Dermis blood vessel endothelial cell (primary cell): ENCODE data around the gene CCDC74B. TPM values are rescaled to one million over a fixed set of nuclear protein-coding genes. Genes with fewer than 3 reads are reported as not detected.
A peak's percentile ranks its signal among the peaks of the same experiment; 100 is the strongest.
"Not testable (repeated sequence)": the region's sequence is repeated elsewhere in the genome, so short reads cannot be mapped to it uniquely, and the experiment has no call there.

Experiments
- DNase-seq: peaks from one replicate; pipeline ENCODE4 v3.0.0; 2010
- total RNA-seq: library from RNA; depleted of rRNA; stranded (reverse); fragments of >200 nt; gene quantifications from 2 replicates; pipeline ENCODE4 v1.2.3, GENCODE V29; 2014

The CCDC74B gene
- 2.2 and 2.7 TPM in 2 replicates for total RNA-seq

- not testable (repeated sequence) for DNase-seq
These were observed at the start of gene CCDC74B for GRCh38 chr2:130145006-130145414. Gene CCDC74B (minus strand): TSS chr2:130145112. CDS start chr2:130144996, 116 bp downstream.

- DNase-seq, result not testable (repeated sequence)
These were observed 48.9 kb upstream of the CCDC74B start for GRCh38 chr2:130193824-130194223.

GRCh38 chr2:130192451-130192850, 47.5 kb upstream of the CCDC74B start:
- not testable (repeated sequence) for DNase-seq

- DNase-seq, result not testable (repeated sequence)
These were observed 46.4 kb upstream of the CCDC74B start for GRCh38 chr2:130191319-130191718.

- no peak for DNase-seq
These were observed 45.3 kb upstream of the CCDC74B start for GRCh38 chr2:130190237-130190636.

GRCh38 chr2:130188958-130189357, 44.0 kb upstream of the CCDC74B start:
- not testable (repeated sequence) for DNase-seq

GRCh38 chr2:130187859-130188792, 43.2 kb upstream of the CCDC74B start:
- DNase-seq, result not testable (repeated sequence)

GRCh38 chr2:130187268-130187667, 42.4 kb upstream of the CCDC74B start:
- DNase-seq, result no peak

- DNase-seq, result no peak
These were observed 41.5 kb upstream of the CCDC74B start for GRCh38 chr2:130186391-130186790.

- DNase-seq, result no peak
These were observed 41.0 kb upstream of the CCDC74B start for GRCh38 chr2:130185896-130186295.

GRCh38 chr2:130185436-130185835, 40.5 kb upstream of the CCDC74B start:
- no peak for DNase-seq

- DNase-seq, result peak; percentile 20
These were observed 38.8 kb upstream of the CCDC74B start for GRCh38 chr2:130183512-130184373.

GRCh38 chr2:130182826-130183511, 38.1 kb upstream of the CCDC74B start:
- peak; percentile 58 for DNase-seq

- DNase-seq, result peak; percentile 90
These were observed 37.2 kb upstream of the CCDC74B start, which contains the start of gene MZT2B for GRCh38 chr2:130181880-130182682. Gene MZT2B (plus strand): TSS chr2:130182262. CDS start chr2:130182283, 21 bp downstream.

- DNase-seq, result peak; percentile 97
These were observed 36.5 kb upstream of the CCDC74B start, which contains the start of gene SMPD4 for GRCh38 chr2:130181325-130181879. Gene SMPD4 (minus strand): TSS chr2:130181602. CDS start chr2:130176592, 5,010 bp downstream.

GRCh38 chr2:130180404-130181324, 35.8 kb upstream of the CCDC74B start:
- not testable (repeated sequence) for DNase-seq

- DNase-seq, result not testable (repeated sequence)
These were observed 30.0 kb upstream of the CCDC74B start for GRCh38 chr2:130174866-130175265.

- no peak for DNase-seq
These were observed 25.0 kb upstream of the CCDC74B start for GRCh38 chr2:130169896-130170295.

- peak; percentile 21 for DNase-seq
These were observed 24.3 kb upstream of the CCDC74B start for GRCh38 chr2:130169163-130169562.

- DNase-seq, result not testable (repeated sequence)
These were observed 21.7 kb upstream of the CCDC74B start for GRCh38 chr2:130166611-130167010.
